GM12878 (cell line): ENCODE measurements around the gene HEXIM1. TPM values are rescaled to one million over a fixed set of nuclear protein-coding genes. Genes with fewer than 3 reads are reported as not detected.
A peak's percentile ranks its signal among the peaks of the same experiment; 100 is the strongest.

Source experiments
- CUX1 ChIP-seq: IDR thresholded peaks from 2 replicates; pipeline ENCODE4 v1.6.1; 2012; ENCODE audit warnings: improper control_type of control experiment, low read depth, low read length; ENCODE audit not compliant: insufficient replicate concordance
- E2F4 ChIP-seq: IDR thresholded peaks from 2 replicates; pipeline ENCODE4 v1.6.1; 2012; ENCODE audit warnings: low read depth, low read length, improper control_type of control experiment
- FOXM1 ChIP-seq: IDR thresholded peaks from 2 replicates; pipeline ENCODE4 v1.6.1; 2012; ENCODE audit warnings: low read depth, mild to moderate bottlenecking, inconsistent platforms, low read length, moderate library complexity
- GABPA ChIP-seq: IDR thresholded peaks from 2 replicates; pipeline ENCODE4 v1.6.1; 2014; ENCODE audit warnings: antibody characterized with exemption, low read depth, mild to moderate bottlenecking, inconsistent platforms
- KDM1A ChIP-seq: fragments of 200-600 bp; sonication (generic); IDR thresholded peaks from 2 replicates; pipeline ENCODE4 v1.6.1; 2016; ENCODE audit warnings: borderline replicate concordance
- NFYA ChIP-seq: IDR thresholded peaks from 2 replicates; pipeline ENCODE4 v1.6.1; 2011; ENCODE audit warnings: low read depth, mild to moderate bottlenecking, low read length, improper control_type of control experiment, borderline replicate concordance
- POU2F2 ChIP-seq: IDR thresholded peaks from 3 replicates; pipeline ENCODE4 v1.6.1; 2011; ENCODE audit warnings: low read depth, mild to moderate bottlenecking, low read length, borderline replicate concordance
- SP1 ChIP-seq: IDR thresholded peaks from one replicate; pipeline ENCODE4 v1.6.1; 2011; ENCODE audit warnings: low read depth, low read length
- SUZ12 ChIP-seq: fragments of 200-600 bp; sonication (generic); IDR thresholded peaks from one replicate; pipeline ENCODE4 v1.6.1; 2018; ENCODE audit warnings: antibody characterized with exemption, mild to moderate bottlenecking; ENCODE audit not compliant: unreplicated experiment
- ZBED1 ChIP-seq: IDR thresholded peaks from 2 replicates; pipeline ENCODE4 v1.6.1; 2016; ENCODE audit warnings: borderline replicate concordance
- polyA plus RNA-seq, 11 experiments: library from polyadenylated mRNA; depleted of rRNA in 4 of 11; unstranded in 6 of 11; stranded (reverse) in 5 of 11; fragments of >200 nt; fragmentation: Nextera tagmentation in 4 of 11; fragmentation: Illumina TruSeq in 1 of 11; extraction: Ambion mirVana in 4 of 11; extraction: Trizol in 1 of 11; gene quantifications; 1 replicate in 1 of 11; 2 replicates in 10 of 11; pipeline versions ENCODE4 v1.2.1 to v1.2.3, GENCODE V29; 2011 to 2016; ENCODE audit warnings: inconsistent platforms in 2 of 11, missing spikeins in 2 of 11, low read depth in 1 of 11
- total RNA-seq, 4 experiments: library from RNA; depleted of rRNA in 3 of 4; stranded (reverse); fragments of >200 nt in 3 of 4; fragmentation: Illumina TruSeq in 1 of 4; extraction: Trizol in 1 of 4; gene quantifications; 2 replicates each; pipeline versions ENCODE4 v1.2.1 to v1.2.3, GENCODE V29; 2013 to 2021
- TF ChIP-seq, protein P1 (sequence below): IDR thresholded peaks from 2 replicates; pipeline ENCODE4 v1.6.1; 2012; ENCODE audit warnings: mild to moderate bottlenecking, low read depth, low read length
- TF ChIP-seq, protein P2 (sequence below): fragments of 450-650 bp; IDR thresholded peaks from 2 replicates; pipeline ENCODE4 v1.6.1; 2017; ENCODE audit warnings: mild to moderate bottlenecking, moderate library complexity

Gene HEXIM1
- total and polyA plus RNA-seq, 10 of the 15 experiments (the other 5 are each of a cell fraction or from before 2014, with no cell fraction given): 1.9 to 24.1 (median 9.0) TPM

DNA sequence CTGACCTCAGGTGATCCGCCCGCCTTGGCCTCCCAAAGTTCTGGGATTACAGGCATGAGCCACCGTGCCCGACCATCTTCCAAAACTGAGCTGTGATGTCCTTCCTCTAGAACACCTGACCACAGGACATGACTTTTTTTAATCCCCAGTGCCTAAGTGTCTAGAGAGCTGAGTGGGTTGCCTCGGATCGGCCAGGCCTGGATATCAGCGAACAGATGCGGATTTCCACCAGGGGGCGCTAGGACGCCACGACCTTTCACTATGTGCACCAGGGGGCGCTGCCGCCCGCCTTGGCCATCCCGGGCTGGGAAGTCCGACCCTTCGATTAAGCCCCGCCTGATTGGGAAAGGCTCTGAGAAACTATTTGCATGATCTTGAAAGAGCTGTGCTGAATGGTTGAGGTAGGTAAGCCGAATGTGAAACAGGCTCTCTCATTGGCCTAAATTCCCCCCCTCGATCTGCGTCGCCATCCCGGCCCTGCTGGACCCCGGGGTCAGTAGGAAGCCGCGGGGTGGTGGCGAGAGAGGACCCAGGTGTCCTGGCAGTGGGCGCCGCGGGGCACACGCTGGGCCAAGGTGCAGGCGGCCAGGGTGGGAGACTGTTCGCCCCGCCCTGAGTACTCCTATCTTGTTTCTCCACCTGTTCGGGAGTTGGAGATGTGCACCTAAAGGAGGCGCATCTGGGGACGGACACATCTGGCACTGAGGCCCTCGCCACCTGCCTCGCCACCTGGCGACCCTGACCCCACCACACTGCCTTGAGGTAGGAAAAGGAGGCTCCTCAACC, 12.9 kb upstream of the HEXIM1 start, which contains the start of gene ACBD4 (continued):
- peak; percentile 54 for TF ChIP-seq CUX1
- TF ChIP-seq NFYA: peak; percentile 82
- TF ChIP-seq GABPA: no peak
- TF ChIP-seq E2F4: no peak
- TF ChIP-seq FOXM1: peak; percentile 84
- peak; percentile 95 for TF ChIP-seq SP1
- no peak for TF ChIP-seq KDM1A
- no peak for TF ChIP-seq ZBED1
- TF ChIP-seq POU2F2: peak; percentile 100
- TF ChIP-seq, protein P1, sequence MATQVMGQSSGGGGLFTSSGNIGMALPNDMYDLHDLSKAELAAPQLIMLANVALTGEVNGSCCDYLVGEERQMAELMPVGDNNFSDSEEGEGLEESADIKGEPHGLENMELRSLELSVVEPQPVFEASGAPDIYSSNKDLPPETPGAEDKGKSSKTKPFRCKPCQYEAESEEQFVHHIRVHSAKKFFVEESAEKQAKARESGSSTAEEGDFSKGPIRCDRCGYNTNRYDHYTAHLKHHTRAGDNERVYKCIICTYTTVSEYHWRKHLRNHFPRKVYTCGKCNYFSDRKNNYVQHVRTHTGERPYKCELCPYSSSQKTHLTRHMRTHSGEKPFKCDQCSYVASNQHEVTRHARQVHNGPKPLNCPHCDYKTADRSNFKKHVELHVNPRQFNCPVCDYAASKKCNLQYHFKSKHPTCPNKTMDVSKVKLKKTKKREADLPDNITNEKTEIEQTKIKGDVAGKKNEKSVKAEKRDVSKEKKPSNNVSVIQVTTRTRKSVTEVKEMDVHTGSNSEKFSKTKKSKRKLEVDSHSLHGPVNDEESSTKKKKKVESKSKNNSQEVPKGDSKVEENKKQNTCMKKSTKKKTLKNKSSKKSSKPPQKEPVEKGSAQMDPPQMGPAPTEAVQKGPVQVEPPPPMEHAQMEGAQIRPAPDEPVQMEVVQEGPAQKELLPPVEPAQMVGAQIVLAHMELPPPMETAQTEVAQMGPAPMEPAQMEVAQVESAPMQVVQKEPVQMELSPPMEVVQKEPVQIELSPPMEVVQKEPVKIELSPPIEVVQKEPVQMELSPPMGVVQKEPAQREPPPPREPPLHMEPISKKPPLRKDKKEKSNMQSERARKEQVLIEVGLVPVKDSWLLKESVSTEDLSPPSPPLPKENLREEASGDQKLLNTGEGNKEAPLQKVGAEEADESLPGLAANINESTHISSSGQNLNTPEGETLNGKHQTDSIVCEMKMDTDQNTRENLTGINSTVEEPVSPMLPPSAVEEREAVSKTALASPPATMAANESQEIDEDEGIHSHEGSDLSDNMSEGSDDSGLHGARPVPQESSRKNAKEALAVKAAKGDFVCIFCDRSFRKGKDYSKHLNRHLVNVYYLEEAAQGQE: no peak
- TF ChIP-seq, protein P2, sequence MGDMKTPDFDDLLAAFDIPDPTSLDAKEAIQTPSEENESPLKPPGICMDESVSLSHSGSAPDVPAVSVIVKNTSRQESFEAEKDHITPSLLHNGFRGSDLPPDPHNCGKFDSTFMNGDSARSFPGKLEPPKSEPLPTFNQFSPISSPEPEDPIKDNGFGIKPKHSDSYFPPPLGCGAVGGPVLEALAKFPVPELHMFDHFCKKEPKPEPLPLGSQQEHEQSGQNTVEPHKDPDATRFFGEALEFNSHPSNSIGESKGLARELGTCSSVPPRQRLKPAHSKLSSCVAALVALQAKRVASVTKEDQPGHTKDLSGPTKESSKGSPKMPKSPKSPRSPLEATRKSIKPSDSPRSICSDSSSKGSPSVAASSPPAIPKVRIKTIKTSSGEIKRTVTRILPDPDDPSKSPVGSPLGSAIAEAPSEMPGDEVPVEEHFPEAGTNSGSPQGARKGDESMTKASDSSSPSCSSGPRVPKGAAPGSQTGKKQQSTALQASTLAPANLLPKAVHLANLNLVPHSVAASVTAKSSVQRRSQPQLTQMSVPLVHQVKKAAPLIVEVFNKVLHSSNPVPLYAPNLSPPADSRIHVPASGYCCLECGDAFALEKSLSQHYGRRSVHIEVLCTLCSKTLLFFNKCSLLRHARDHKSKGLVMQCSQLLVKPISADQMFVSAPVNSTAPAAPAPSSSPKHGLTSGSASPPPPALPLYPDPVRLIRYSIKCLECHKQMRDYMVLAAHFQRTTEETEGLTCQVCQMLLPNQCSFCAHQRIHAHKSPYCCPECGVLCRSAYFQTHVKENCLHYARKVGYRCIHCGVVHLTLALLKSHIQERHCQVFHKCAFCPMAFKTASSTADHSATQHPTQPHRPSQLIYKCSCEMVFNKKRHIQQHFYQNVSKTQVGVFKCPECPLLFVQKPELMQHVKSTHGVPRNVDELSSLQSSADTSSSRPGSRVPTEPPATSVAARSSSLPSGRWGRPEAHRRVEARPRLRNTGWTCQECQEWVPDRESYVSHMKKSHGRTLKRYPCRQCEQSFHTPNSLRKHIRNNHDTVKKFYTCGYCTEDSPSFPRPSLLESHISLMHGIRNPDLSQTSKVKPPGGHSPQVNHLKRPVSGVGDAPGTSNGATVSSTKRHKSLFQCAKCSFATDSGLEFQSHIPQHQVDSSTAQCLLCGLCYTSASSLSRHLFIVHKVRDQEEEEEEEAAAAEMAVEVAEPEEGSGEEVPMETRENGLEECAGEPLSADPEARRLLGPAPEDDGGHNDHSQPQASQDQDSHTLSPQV: peak; percentile 98
- no peak for TF ChIP-seq SUZ12
